HCEC 1CT (cell line): ENCODE measurements around the gene PRKRIP1.
"Not testable (repeated sequence)": the region's sequence is repeated elsewhere in the genome, so short reads cannot be mapped to it uniquely, and the experiment has no call there.

Experiments
- DNase-seq: peaks from one replicate; pipeline ENCODE4 v3.0.0-alpha.2; 2017

PRKRIP1 gene

DNA sequence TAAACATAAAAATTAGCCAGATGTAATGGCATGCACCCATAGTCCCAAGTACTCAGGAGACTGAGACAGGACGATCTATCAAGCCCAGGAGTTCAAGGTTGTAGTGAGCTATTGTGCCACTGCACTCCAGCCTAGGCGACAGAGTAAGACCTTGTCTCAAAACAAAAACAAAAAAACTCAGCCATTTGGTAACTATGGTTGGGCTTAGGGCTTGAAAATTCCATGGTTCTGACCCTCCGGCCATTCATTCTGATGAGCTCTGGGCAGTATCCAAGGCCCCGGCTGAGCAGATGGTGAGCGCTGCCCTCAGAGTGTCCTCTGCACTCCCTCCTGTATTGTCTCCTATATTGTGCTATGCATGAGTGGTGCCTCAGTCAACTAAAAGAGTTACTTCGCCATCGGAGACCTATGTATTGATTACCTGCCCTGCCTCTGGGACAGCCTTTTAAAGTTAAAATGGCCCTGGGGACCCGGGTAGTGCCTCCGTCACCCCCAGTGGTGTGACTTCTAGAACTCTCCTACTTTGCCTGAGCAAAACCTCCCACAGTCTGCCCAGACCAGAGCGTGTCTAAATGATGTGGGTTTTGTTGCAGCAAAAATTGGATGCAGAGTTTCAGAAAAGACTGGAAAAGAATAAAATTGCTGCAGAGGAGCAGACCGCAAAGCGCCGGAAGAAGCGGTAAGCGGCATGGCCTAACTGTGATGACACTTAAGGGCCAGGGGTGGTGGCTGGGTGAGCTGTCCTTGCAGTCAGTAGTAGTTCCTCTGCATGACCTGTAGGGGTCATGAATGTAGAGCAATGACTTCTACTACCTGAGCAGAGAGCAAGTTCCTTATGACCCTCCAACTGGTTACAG, 8.1 kb downstream of the PRKRIP1 start:
- DNase-seq: peak; percentile 59

DNA sequence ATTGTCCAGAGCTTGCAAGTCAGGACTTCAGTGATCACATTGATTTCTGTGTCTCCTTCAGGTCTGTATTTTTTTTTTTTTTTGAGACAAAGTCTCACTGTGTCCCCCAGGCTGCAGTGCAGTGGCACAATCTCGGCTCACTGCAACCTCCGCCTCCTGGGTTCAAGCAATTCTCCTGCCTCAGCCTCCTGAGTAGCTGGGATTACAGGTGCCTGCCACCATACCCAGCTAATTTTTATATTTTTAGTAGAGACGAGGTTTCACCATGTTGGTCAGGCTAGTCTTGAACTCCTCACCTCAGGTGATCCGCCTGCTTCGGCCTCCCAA, 8.7 kb downstream of the PRKRIP1 start:
- not testable (repeated sequence) for DNase-seq

GRCh38 chr7:102407910-102408309, 11.7 kb downstream of the PRKRIP1 start:
- no peak for DNase-seq

- not testable (repeated sequence) for DNase-seq
Observed at GRCh38 chr7:102408530-102408929, 12.4 kb downstream of the PRKRIP1 start.

GRCh38 chr7:102409340-102409739, 13.2 kb downstream of the PRKRIP1 start:
- DNase-seq: no peak

- DNase-seq: no peak
Observed at GRCh38 chr7:102410123-102410522, 14.0 kb downstream of the PRKRIP1 start.

- DNase-seq: no peak
Observed at GRCh38 chr7:102410918-102411317, 14.8 kb downstream of the PRKRIP1 start.

- no peak for DNase-seq
Observed at GRCh38 chr7:102412548-102412947, 16.4 kb downstream of the PRKRIP1 start.

DNA sequence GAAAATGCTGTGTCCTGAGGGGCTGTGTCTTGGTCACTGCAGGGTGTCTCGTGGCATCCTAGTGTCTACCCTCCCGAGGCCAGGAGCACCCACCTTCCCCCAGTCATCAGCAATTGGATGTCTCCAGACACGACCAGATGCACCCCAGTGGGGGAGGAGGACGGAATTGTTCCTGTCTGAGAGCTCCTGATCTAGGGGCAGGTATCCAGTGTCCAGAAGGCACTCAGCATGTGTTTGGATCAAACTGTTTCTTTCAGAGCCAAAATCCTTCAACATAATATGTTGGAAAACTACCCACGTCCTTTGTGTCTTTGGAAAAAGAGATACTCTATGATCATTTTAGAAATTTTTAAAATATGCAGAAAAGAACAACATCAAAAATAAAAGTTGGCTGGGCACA, 16.9 kb downstream of the PRKRIP1 start:
- no peak for DNase-seq

GRCh38 chr7:102413611-102414010, 17.4 kb downstream of the PRKRIP1 start:
- DNase-seq: no peak

DNA sequence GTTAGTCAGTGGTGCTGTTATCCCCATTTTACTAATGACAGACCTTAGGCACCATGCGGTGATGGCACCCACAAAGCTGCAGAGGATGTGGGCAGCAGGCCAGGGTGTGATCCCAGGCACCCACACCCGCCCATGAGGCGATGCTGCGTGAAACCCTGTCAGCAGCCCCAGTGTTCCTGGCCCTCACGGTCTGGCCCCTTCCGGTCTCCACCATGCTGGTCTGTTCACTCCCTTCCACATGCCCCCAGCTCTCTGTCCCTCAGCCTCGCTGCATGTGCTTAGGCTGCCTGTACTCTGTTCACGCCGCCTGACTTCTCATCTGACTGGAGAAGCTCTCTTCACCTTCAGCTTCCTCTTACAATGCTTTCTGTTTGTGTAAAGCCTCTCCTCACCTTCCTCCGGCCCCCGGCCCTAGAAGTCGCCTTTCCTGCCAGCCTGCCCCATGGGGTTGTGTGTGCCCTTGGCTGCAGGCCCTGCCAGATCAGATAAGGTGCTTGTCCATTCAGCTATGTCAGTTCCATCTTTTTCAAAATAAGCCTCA, 19.6 kb downstream of the PRKRIP1 start:
- DNase-seq: no peak

GRCh38 chr7:102416406-102416805, 20.2 kb downstream of the PRKRIP1 start:
- DNase-seq: no peak

DNA sequence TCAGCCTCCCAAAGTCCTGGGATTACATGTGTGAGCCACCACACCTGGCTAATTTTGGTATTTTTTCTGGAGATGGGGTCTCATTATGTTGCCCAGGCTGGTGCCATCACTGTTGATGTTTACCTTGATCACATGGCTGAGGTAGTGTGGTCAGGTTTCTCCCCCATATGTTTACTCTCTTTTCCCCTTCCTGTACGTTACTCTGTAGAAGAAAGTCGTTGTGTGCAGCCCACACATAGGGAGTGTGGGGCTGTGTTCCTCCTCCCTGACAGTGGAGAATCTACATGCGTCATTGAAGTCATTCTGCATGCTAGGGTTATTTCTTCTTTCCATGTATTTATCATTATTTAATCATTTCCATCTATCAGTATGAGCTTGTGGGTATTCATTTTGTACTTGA, 20.9 kb downstream of the PRKRIP1 start:
- no peak for DNase-seq

- DNase-seq: no peak
Observed at GRCh38 chr7:102418592-102418991, 22.4 kb downstream of the PRKRIP1 start.

- no peak for DNase-seq
Observed at GRCh38 chr7:102421706-102422240, 25.6 kb downstream of the PRKRIP1 start.

GRCh38 chr7:102424129-102424551, 28.0 kb downstream of the PRKRIP1 start:
- no peak for DNase-seq

- DNase-seq: no peak
Observed at GRCh38 chr7:102424787-102425218, 28.6 kb downstream of the PRKRIP1 start.

GRCh38 chr7:102425639-102426267, 29.6 kb downstream of the PRKRIP1 start:
- no peak for DNase-seq

DNA sequence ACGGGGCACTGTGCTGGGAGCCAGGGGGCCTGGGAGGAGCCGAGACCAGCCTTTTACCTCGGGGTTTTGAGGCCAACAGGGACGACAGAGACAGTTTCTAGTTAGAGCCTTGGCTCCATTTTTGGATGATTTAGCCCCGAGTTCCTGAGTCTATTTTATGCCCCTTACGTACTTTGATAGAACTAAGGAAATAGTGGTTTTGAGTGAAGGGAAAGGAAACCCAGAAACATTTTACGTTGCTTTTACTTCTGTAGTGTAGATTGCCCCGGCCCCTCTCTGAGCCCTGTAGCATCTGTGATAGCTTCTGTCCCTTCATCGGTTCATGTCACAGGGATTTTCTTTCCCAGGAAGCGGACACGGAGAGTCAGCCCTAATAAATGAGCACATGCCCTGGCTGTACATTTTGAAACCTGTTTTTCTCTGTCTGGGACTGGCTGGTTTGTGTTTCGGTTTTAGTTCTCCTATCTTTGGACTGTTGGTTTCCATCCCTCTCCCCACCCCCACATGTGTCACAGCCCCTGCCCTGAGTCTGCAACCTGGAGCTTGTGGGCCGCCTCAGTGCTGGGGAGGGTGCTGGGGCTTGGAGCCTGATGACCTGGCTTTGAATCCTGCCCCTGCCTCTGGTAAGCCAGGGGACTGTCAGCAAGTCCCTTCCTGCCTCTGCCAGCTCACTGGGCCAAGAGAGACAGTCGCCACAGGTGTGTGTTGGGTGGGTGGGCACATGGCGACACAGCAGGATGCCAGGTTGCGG, 30.3 kb downstream of the PRKRIP1 start:
- no peak for DNase-seq

DNA sequence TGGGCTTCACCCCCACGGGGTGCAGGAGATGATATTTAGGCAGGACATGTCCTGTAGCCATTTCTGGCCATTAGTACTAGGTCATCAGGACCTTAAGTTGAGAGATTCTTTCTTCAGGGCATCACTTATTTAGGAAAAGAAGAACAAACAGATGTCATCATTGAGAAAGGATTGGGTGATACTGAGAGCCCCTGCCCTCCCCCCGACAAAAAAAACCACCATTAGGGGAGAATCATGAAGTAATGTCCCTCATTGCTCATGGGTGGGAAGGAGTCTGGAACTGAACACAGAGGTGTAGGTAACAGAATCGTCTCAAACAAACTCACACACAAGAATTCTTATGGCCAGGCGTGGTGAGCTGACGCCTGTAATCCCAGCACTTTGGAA, 30.8 kb downstream of the PRKRIP1 start:
- no peak for DNase-seq

- no peak for DNase-seq
Observed at GRCh38 chr7:102429141-102429899, 33.2 kb downstream of the PRKRIP1 start.

DNA sequence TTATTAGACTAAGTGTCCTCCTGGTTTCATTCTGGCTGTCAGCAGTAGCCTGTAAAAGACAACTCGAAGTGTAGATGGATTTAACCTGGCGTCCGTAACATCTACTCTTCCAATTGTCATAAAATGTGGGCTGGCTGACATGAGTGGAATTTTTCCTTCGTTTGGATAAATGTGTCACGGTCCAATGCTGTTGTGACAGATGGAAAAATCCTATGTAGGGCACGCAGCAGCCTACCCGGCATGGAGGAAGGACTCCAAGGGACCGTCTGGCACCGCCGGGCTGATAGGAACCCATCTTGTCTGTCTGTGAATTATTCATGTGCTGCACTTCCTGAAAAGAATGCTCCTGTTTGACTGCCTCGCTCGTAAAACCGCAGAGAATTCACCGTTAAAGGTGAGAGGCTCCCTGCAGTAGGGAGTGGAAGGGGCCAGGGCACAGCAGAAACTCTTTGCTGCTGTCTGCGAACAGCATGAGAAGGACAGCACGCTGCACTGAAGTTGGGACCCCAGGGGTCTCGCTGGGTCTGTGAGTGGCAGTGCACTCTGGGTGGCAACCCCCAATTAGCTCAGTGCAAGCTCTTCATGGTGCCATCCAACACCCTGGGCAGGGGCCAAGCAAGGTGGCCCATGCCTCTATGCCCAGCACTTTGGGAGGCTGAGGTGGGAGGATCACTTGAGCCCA, 35.6 kb downstream of the PRKRIP1 start:
- DNase-seq: no peak
